BLaER1 treated with 17β-estradiol and CSF1 and Interleukin-3, amounts not matched to agents 10 nM and 100 nM (cell line): ENCODE measurements around the gene SLC25A41.
A peak's percentile ranks its signal among the peaks of the same experiment; 100 is the strongest.

ENCODE experiments used
- H3K27ac ChIP-seq, 11 experiments: shearing (Covaris generic); formaldehyde crosslinking; 2 replicates each; pipeline ENCODE4 v1.8.1; 2022
- H3K27me3 ChIP-seq, 11 experiments: shearing (Covaris generic); formaldehyde crosslinking; 2 replicates each; pipeline ENCODE4 v1.8.1; 2022
- H3K36me3 ChIP-seq, 11 experiments: shearing (Covaris generic); formaldehyde crosslinking; 2 replicates each; pipeline ENCODE4 v1.8.1; 2022
- H3K4me1 ChIP-seq, 10 experiments: shearing (Covaris generic); formaldehyde crosslinking; 2 replicates each; pipeline ENCODE4 v1.8.1; 2022
- H3K4me2 ChIP-seq, 11 experiments: shearing (Covaris generic); formaldehyde crosslinking; 2 replicates each; pipeline ENCODE4 v1.8.1; 2022
- H3K4me3 ChIP-seq, 10 experiments: shearing (Covaris generic); formaldehyde crosslinking; 2 replicates each; pipeline ENCODE4 v1.8.1; 2022
- H3K9ac ChIP-seq, 11 experiments: shearing (Covaris generic); formaldehyde crosslinking; 2 replicates each; pipeline ENCODE4 v1.8.1; 2022
- H3K9me3 ChIP-seq, 11 experiments: shearing (Covaris generic); formaldehyde crosslinking; replicated peaks in 1 of 11; 2 replicates each; pipeline ENCODE4 v1.8.1; 2022
- H4K20me1 ChIP-seq, 11 experiments: shearing (Covaris generic); formaldehyde crosslinking; 2 replicates each; pipeline ENCODE4 v1.8.1; 2022
- Cebpa-rat ChIP-seq, 11 experiments: shearing (Covaris generic); IDR thresholded peaks; 2 replicates each; pipeline ENCODE4 v1.8.1; 2022

Gene SLC25A41

GRCh38 chr19:6433663-6434062 is at the start of gene SLC25A41:
SLC25A41 (minus strand) TSS chr19:6433763; CDS start chr19:6433693, 70 bp downstream.
- TF ChIP-seq Cebpa-rat (IDR thresholded peaks at IDR 0.05), result no peak
- H3K4me2 ChIP-seq, result no peak within 1 kb of the TSS
- H3K4me1 ChIP-seq, result peaks cover 0 to 6% (median 2%) of the 10 kb centered on the region in 10 experiments; a peak in 7 of 20 replicates
- no peak within 1 kb of the TSS for H3K9ac ChIP-seq
- no peaks in the 10 kb centered on the region for H4K20me1 ChIP-seq
- no peaks in the 10 kb centered on the region for H3K9me3 ChIP-seq
- 0 out of 22 replicates have a peak, but pooled peaks cover 0 to 5% (median 0%) of the 10 kb centered on the region in 11 experiments for H3K36me3 ChIP-seq
- no peaks in the 10 kb centered on the region for H3K27me3 ChIP-seq
- no peak within 1 kb of the TSS for H3K4me3 ChIP-seq
- H3K27ac ChIP-seq, result no peak within 1 kb of the TSS

GRCh38 chr19:6483235-6483634 is 49.7 kb upstream of the SLC25A41 start:
- no peaks in the 10 kb centered on the region for H4K20me1 ChIP-seq
- peaks cover 0 to 14% (median 0%) of the 10 kb centered on the region in 11 experiments; a peak in 10 of 22 replicates for H3K36me3 ChIP-seq
- no peak for TF ChIP-seq Cebpa-rat (IDR thresholded peaks at IDR 0.05)
- H3K9me3 ChIP-seq, result peaks cover 0 to 6% (median 0%) of the 10 kb centered on the region in 11 experiments; a peak in 3 of 22 replicates
- H3K4me3 ChIP-seq, result no peak overlapping the region
- peak overlapping the region in 4 of 11 experiments; percentile 6 to 99 (median 17); a peak in 6 of 22 replicates for H3K4me2 ChIP-seq
- peaks cover 19 to 47% (median 41%) of the 10 kb centered on the region in 10 experiments for H3K4me1 ChIP-seq
- H3K27me3 ChIP-seq, result no peaks in the 10 kb centered on the region
- H3K9ac ChIP-seq, result 0 out of 22 replicates have a peak overlapping the region, but pooled peaks of 1 of the 11 experiments have one; percentile 15
- H3K27ac ChIP-seq, result peak overlapping the region in 1 of 11 experiments; percentile 87; a peak in 2 of 22 replicates

- no peaks in the 10 kb centered on the region for H3K27me3 ChIP-seq
- peak overlapping the region; percentile 86 to 99 (median 92) for H3K4me2 ChIP-seq
- TF ChIP-seq Cebpa-rat (IDR thresholded peaks at IDR 0.05), result no peak
- peak overlapping the region; percentile 81 to 95 (median 84); a peak in 20 of 22 replicates for H3K9ac ChIP-seq
- peaks cover 19 to 47% (median 41%) of the 10 kb centered on the region in 10 experiments for H3K4me1 ChIP-seq
- H4K20me1 ChIP-seq, result no peaks in the 10 kb centered on the region
- peaks cover 0 to 6% (median 0%) of the 10 kb centered on the region in 11 experiments; a peak in 3 of 22 replicates for H3K9me3 ChIP-seq
- H3K36me3 ChIP-seq, result peaks cover 0 to 23% (median 0%) of the 10 kb centered on the region in 11 experiments; a peak in 10 of 22 replicates
- peak overlapping the region in 8 of 10 experiments; percentile 60 to 89 (median 74); a peak in 9 of 20 replicates for H3K4me3 ChIP-seq
- H3K27ac ChIP-seq, result peak overlapping the region; percentile 83 to 94 (median 90)
Measured at GRCh38 chr19:6482343-6482686, 48.8 kb upstream of the SLC25A41 start.

- peaks cover 19 to 47% (median 41%) of the 10 kb centered on the region in 10 experiments for H3K4me1 ChIP-seq
- H3K4me2 ChIP-seq, result peak within 1 kb of the TSS; percentile 86 to 99 (median 92)
- H3K36me3 ChIP-seq, result peaks cover 2 to 28% (median 5%) of the 10 kb centered on the region in 11 experiments; a peak in 18 of 22 replicates
- H4K20me1 ChIP-seq, result no peaks in the 10 kb centered on the region
- peak within 1 kb of the TSS; percentile 81 to 95 (median 84) for H3K9ac ChIP-seq
- peak within 1 kb of the TSS; percentile 60 to 89 (median 70) for H3K4me3 ChIP-seq
- no peaks in the 10 kb centered on the region for H3K27me3 ChIP-seq
- peaks cover 0 to 11% (median 0%) of the 10 kb centered on the region in 11 experiments; a peak in 9 of 22 replicates for H3K9me3 ChIP-seq
- H3K27ac ChIP-seq, result peak within 1 kb of the TSS; percentile 83 to 94 (median 90)
- no peak for TF ChIP-seq Cebpa-rat (IDR thresholded peaks at IDR 0.05)
Measured at GRCh38 chr19:6481541-6482342, 48.2 kb upstream of the SLC25A41 start, which contains the start of gene DENND1C. DENND1C (minus strand) TSS chr19:6481787; CDS start chr19:6481695, 92 bp downstream.

GRCh38 chr19:6480848-6481415 is 47.4 kb upstream of the SLC25A41 start:
- no peak for TF ChIP-seq Cebpa-rat (IDR thresholded peaks at IDR 0.05)
- Histone ChIP-seq H3K4me3 (peak overlapping the region; percentile 60 to 89 (median 70)), H3K27ac (peak overlapping the region; percentile 83 to 94 (median 90))

GRCh38 chr19:6479836-6480398 is 46.4 kb upstream of the SLC25A41 start:
- Histone ChIP-seq H3K9me3 (peaks cover 0 to 18% (median 4%) of the 10 kb centered on the region in 11 experiments; a peak in 9 of 22 replicates), H3K4me3 (0 out of 20 replicates have a peak overlapping the region, but pooled peaks of 1 of the 10 experiments have one; percentile 11), H3K4me2 (peak overlapping the region in 10 of 11 experiments; percentile 53 to 95 (median 90); a peak in 19 of 22 replicates), H4K20me1 (peaks cover 0 to 11% (median 0%) of the 10 kb centered on the region in 11 experiments; a peak in 1 of 22 replicates), H3K4me1 (peaks cover 19 to 47% (median 41%) of the 10 kb centered on the region in 10 experiments), H3K9ac (peak overlapping the region in 2 of 11 experiments; percentile 27 to 82; a peak in 2 of 22 replicates), H3K27ac (no peak overlapping the region), H3K27me3 (no peaks in the 10 kb centered on the region), H3K36me3 (peaks cover 17 to 47% (median 23%) of the 10 kb centered on the region in 11 experiments; a peak in 19 of 22 replicates)
- TF ChIP-seq Cebpa-rat (IDR thresholded peaks at IDR 0.05), result no peak

More at GRCh38 chr19:6480848-6481415, 47.4 kb upstream of the SLC25A41 start:
- H3K9me3 ChIP-seq, result peaks cover 0 to 18% (median 4%) of the 10 kb centered on the region in 11 experiments; a peak in 9 of 22 replicates
- peak overlapping the region; percentile 86 to 99 (median 92) for H3K4me2 ChIP-seq
- H3K27me3 ChIP-seq, result no peaks in the 10 kb centered on the region
- peaks cover 0 to 2% (median 0%) of the 10 kb centered on the region in 11 experiments; a peak in 1 of 22 replicates for H4K20me1 ChIP-seq
- peak overlapping the region; percentile 81 to 95 (median 84) for H3K9ac ChIP-seq
- H3K36me3 ChIP-seq, result peaks cover 9 to 36% (median 13%) of the 10 kb centered on the region in 11 experiments; a peak in 19 of 22 replicates
- H3K4me1 ChIP-seq, result peaks cover 19 to 47% (median 41%) of the 10 kb centered on the region in 10 experiments

- no peak for TF ChIP-seq Cebpa-rat (IDR thresholded peaks at IDR 0.05)
- no peak overlapping the region; a peak in 1 of 22 replicates for H3K4me2 ChIP-seq
- peaks cover 17 to 58% (median 23%) of the 10 kb centered on the region in 11 experiments; a peak in 19 of 22 replicates for H3K36me3 ChIP-seq
- no peaks in the 10 kb centered on the region for H3K27me3 ChIP-seq
- H3K4me3 ChIP-seq, result no peak overlapping the region
- H3K9ac ChIP-seq, result no peak overlapping the region; a peak in 1 of 22 replicates
- H3K4me1 ChIP-seq, result peaks cover 19 to 47% (median 38%) of the 10 kb centered on the region in 10 experiments
- H3K9me3 ChIP-seq, result peaks cover 0 to 18% (median 4%) of the 10 kb centered on the region in 11 experiments; a peak in 9 of 22 replicates
- H3K27ac ChIP-seq, result 0 out of 22 replicates have a peak overlapping the region, but pooled peaks of 1 of the 11 experiments have one; percentile 18
- H4K20me1 ChIP-seq, result peaks cover 0 to 11% (median 0%) of the 10 kb centered on the region in 11 experiments; a peak in 1 of 22 replicates
Measured at GRCh38 chr19:6478815-6479214, 45.3 kb upstream of the SLC25A41 start.
